Measurements from ENCODE around the gene ZNRD2. TPM values are rescaled to one million over a fixed set of nuclear protein-coding genes. Genes with fewer than 3 reads are reported as not detected.

ZNRD2 gene
- polyA plus RNA-seq, 3 donors from 2014 or later: 100.0 to 138 (median 117) TPM

- Mint-ChIP-seq H3K4me1 (peaks cover 6 to 15% of the 10 kb centered on the region in 2 donors), H3K36me3 (peaks cover 4 to 21% (median 11%) of the 10 kb centered on the region in 3 donors), H3K4me3 (no peak overlapping the region), H3K27ac (peak overlapping the region in 3 of 6 donors; percentile 20 to 59 (median 25)), H3K27me3 (ENCODE audit: low read depth in 3 of 3) (peaks cover 0 to 6% (median 2%) of the 10 kb centered on the region in 3 donors), H3K9me3 (no peaks in the 10 kb centered on the region)
- DNase-seq: no peak
Observed at GRCh38 chr11:65530157-65530496, 40.1 kb upstream of the ZNRD2 start.

DNA sequence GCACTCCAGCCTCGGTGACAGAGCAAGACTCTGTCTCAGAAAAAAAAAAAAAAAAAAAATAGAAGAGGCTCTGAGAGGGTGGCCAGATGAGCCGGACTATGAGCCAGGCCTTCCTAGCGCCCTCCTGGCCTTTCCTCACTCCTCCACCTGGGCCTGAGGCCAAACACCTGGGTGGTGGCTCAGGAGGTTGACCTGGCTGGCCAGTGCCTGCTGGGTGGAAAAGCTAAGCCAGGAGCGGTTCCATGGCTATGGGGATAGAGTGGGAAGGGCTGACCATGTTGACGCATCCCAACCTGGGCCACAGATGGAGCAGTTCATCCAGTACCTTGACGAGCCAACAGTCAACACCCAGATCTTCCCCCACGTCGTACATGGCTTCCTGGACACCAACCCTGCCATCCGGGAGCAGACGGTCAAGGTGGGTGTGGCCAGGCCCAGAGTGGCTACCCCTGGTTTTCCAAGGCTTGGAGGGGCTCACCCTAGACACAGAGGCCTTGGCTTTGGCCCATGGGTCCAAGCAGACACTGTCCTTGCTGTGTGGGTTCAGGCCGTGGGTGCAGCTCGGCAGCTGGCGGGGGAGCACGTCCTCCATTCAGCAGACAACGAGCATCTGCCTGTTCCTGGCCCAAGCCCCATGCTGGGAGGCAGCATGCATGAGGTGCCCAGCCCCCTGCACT lies 37.8 kb upstream of the ZNRD2 start:
- H3K27me3 Mint-ChIP-seq (ENCODE audit: low read depth in 3 of 3): peaks cover 0 to 4% (median 2%) of the 10 kb centered on the region in 3 donors
- no peaks in the 10 kb centered on the region for H3K9me3 Mint-ChIP-seq
- H3K36me3 Mint-ChIP-seq: peaks cover 4 to 18% (median 11%) of the 10 kb centered on the region in 3 donors
- peaks cover 0 to 3% of the 10 kb centered on the region in 2 donors for H3K4me1 Mint-ChIP-seq
- H3K27ac Mint-ChIP-seq: no peak overlapping the region
- no peak for DNase-seq
- H3K4me3 Mint-ChIP-seq: no peak overlapping the region

DNA sequence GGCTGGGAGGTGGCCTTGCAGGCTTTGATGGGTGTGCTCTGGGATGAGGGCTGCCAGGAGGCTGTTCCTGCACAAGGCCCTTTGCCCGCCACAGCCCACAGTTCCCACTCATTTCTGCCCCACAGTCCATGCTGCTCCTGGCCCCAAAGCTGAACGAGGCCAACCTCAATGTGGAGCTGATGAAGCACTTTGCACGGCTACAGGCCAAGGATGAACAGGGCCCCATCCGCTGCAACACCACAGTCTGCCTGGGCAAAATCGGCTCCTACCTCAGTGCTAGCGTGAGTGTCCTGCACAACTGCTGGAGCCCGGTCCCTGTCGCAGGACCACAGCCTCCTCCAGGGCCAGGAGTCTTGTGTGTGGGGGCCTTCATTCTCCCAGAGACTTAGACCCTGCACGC lies 35.2 kb upstream of the ZNRD2 start:
- Mint-ChIP-seq H3K4me3 (no peak overlapping the region), H3K27ac (no peak overlapping the region)

DNA sequence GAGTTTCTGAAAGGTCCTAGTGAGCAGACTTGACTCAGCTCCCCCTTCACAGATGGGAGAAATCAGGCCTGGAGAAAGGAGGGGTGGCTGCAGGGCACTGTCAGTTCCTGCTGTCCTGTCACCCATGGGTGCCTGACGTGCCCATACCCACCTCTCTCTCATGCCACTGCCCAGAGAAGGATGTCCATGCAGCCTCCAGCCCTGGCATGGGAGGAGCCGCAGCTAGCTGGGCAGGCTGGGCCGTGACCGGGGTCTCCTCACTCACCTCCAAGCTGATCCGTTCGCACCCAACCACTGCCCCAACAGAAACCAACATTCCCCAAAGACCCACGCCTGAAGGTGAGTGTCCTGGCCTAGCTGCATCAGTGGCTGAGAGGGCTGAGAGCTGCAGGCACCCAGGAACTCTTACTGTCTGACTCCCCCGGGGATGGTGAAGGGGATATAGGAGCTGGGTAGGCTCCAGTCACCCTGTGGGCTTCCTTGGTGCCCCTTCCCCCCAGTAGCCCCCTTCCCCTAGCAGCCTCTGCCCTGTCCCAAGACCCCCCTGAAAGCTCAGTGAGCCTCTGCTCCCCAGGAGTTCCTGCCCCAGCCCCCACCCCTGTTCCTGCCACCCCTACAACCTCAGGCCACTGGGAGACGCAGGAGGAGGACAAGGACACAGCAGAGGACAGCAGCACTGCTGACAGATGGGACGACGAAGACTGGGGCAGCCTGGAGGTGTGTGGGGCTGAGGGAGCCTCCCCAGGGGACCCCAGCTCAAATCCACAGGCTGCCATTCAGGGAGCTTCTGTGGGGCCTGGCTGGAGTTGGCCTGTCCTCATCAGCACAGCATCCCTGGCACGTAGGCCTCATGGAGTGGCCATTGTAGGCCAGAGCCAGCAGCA lies 33.6 kb upstream of the ZNRD2 start:
- Mint-ChIP-seq H3K9me3 (no peaks in the 10 kb centered on the region), H3K27me3 (ENCODE audit: low read depth in 3 of 3) (peaks cover 0 to 7% (median 3%) of the 10 kb centered on the region in 3 donors), H3K27ac (peak overlapping the region in 1 of 6 donors; percentile 18), H3K36me3 (peaks cover 0 to 6% (median 4%) of the 10 kb centered on the region in 3 donors), H3K4me1 (peaks cover 9 to 12% of the 10 kb centered on the region in 2 donors), H3K4me3 (no peak overlapping the region)
- DNase-seq: no peak

More for the DNA sequence above, 35.2 kb upstream of the ZNRD2 start:
- H3K4me1 Mint-ChIP-seq: peaks cover 0 to 3% of the 10 kb centered on the region in 2 donors
- peaks cover 3 to 15% (median 7%) of the 10 kb centered on the region in 3 donors for H3K36me3 Mint-ChIP-seq
- H3K9me3 Mint-ChIP-seq: no peaks in the 10 kb centered on the region
- DNase-seq: no peak
- H3K27me3 Mint-ChIP-seq (ENCODE audit: low read depth in 3 of 3): peaks cover 0 to 6% (median 3%) of the 10 kb centered on the region in 3 donors

GRCh38 chr11:65537296-65537597 lies 33.0 kb upstream of the ZNRD2 start:
- Mint-ChIP-seq H3K4me3 (peak overlapping the region in 1 of 5 donors; percentile 41), H3K4me1 (peaks cover 15 to 16% of the 10 kb centered on the region in 2 donors), H3K9me3 (no peaks in the 10 kb centered on the region), H3K27ac (no peak overlapping the region), H3K27me3 (ENCODE audit: low read depth in 3 of 3) (peaks cover 0 to 7% (median 3%) of the 10 kb centered on the region in 3 donors), H3K36me3 (peaks cover 0 to 6% (median 4%) of the 10 kb centered on the region in 3 donors)
- DNase-seq: no peak

GRCh38 chr11:65537620-65538231 lies 32.6 kb upstream of the ZNRD2 start:
- H3K36me3 Mint-ChIP-seq: peaks cover 0 to 8% (median 4%) of the 10 kb centered on the region in 3 donors
- H3K27me3 Mint-ChIP-seq (ENCODE audit: low read depth in 3 of 3): peaks cover 0 to 7% (median 3%) of the 10 kb centered on the region in 3 donors

DNA sequence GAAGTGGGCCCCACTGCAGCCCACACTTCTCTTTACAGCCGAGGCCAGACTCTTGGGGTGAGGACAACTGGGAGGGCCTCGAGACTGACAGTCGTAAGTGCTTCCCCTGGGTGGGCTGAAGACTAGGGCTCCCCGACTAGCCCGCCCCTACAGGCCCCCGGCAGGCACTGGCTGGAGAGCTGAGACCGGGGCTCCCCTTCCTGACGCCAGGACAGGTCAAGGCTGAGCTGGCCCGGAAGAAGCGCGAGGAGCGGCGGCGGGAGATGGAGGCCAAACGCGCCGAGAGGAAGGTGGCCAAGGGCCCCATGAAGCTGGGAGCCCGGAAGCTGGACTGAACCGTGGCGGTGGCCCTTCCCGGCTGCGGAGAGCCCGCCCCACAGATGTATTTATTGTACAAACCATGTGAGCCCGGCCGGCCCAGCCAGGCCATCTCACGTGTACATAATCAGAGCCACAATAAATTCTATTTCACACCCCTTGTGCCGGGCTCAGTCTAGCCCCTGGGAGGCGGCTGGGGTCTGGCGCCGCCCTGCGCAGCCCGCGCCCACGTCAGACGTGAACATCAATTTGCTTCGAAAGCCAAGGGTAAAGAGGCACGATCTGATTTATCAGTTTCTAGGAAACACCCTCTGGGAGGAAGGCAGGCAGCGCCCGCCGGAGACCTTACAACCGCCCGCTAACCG lies 31.9 kb upstream of the ZNRD2 start:
- H3K4me1 Mint-ChIP-seq: peaks cover 15 to 16% of the 10 kb centered on the region in 2 donors
- peaks cover 0 to 9% (median 4%) of the 10 kb centered on the region in 3 donors for H3K36me3 Mint-ChIP-seq
- H3K27me3 Mint-ChIP-seq (ENCODE audit: low read depth in 3 of 3): peaks cover 0 to 7% (median 3%) of the 10 kb centered on the region in 3 donors
- no peak overlapping the region for H3K27ac Mint-ChIP-seq
- H3K4me3 Mint-ChIP-seq: peak overlapping the region in 4 of 5 donors; percentile 24 to 50 (median 37)
- DNase-seq: no peak
- H3K9me3 Mint-ChIP-seq: no peaks in the 10 kb centered on the region

More at GRCh38 chr11:65537620-65538231, 32.6 kb upstream of the ZNRD2 start:
- peak overlapping the region in 2 of 5 donors; percentile 41 to 42 for H3K4me3 Mint-ChIP-seq
- H3K27ac Mint-ChIP-seq: peak overlapping the region in 1 of 6 donors; percentile 61
- DNase-seq: no peak
- H3K4me1 Mint-ChIP-seq: peaks cover 15 to 16% of the 10 kb centered on the region in 2 donors
- no peaks in the 10 kb centered on the region for H3K9me3 Mint-ChIP-seq

DNA sequence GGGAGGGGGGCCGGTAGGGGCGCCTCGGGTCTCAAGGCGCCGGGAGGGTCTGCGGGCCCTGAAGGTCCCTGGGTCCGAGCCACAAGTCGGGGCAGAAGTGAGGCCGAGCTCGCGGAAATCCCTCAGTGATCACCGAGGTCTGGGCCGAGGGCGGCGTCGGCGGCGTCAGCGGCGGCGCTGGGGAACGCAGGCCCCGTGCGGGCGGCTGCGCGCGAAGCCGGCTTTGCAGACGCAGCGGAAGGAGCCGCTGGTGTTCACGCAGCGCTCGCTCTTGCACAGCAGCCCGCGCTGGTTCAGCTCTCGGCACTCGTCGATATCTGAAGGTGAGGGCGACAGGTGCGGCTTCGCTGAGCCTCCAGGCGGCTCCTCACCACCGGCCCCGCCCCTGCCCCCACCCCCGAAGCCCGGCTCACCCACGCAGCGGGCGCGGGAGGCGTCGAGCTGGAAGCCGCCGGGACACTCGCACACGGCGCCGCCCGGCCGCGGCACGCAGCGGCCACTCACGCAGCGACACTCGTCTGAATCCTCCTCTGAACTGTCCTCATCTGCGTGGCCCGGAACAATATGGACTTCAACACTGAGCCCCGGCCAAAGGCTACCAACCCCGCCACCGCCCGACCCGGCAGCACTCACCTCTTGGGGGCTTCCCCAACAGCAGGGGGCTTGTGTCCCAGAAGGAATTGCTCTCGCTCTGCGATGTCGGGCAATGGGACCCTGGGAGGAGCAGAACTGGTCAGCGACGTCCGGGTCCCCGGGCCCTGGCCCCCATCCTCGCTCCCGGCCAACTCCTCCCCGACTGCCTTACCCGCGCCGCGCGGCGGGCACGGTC lies 31.1 kb upstream of the ZNRD2 start:
- H3K9me3 Mint-ChIP-seq: no peaks in the 10 kb centered on the region
- DNase-seq: no peak
- peaks cover 0 to 9% (median 4%) of the 10 kb centered on the region in 3 donors for H3K36me3 Mint-ChIP-seq
- peaks cover 15 to 16% of the 10 kb centered on the region in 2 donors for H3K4me1 Mint-ChIP-seq
- H3K4me3 Mint-ChIP-seq: peak overlapping the region in 1 of 5 donors; percentile 14
- no peak overlapping the region for H3K27ac Mint-ChIP-seq
- H3K27me3 Mint-ChIP-seq (ENCODE audit: low read depth in 3 of 3): peaks cover 0 to 7% (median 3%) of the 10 kb centered on the region in 3 donors

GRCh38 chr11:65539744-65540289 lies 30.5 kb upstream of the ZNRD2 start:
- Mint-ChIP-seq H3K27ac (peak overlapping the region in 4 of 6 donors; percentile 64 to 88 (median 84)), H3K27me3 (ENCODE audit: low read depth in 3 of 3) (peaks cover 0 to 3% (median 3%) of the 10 kb centered on the region in 3 donors), H3K9me3 (no peaks in the 10 kb centered on the region), H3K4me1 (peaks cover 12 to 15% of the 10 kb centered on the region in 2 donors), H3K36me3 (peaks cover 0 to 4% (median 0%) of the 10 kb centered on the region in 3 donors), H3K4me3 (peak overlapping the region; percentile 81 to 88 (median 87))
- DNase-seq: no peak

- no peaks in the 10 kb centered on the region for H3K9me3 Mint-ChIP-seq
- H3K27me3 Mint-ChIP-seq (ENCODE audit: low read depth in 3 of 3): peaks cover 0 to 3% (median 3%) of the 10 kb centered on the region in 3 donors
- peak overlapping the region; percentile 65 to 92 (median 85) for H3K27ac Mint-ChIP-seq
- H3K4me3 Mint-ChIP-seq: peak overlapping the region; percentile 81 to 88 (median 87)
- peaks cover 13 to 18% of the 10 kb centered on the region in 2 donors for H3K4me1 Mint-ChIP-seq
- DNase-seq: peak; percentile 91 to 93 (median 93)
- peaks cover 0 to 4% (median 0%) of the 10 kb centered on the region in 3 donors for H3K36me3 Mint-ChIP-seq
Observed at GRCh38 chr11:65540290-65541092, 29.8 kb upstream of the ZNRD2 start.

GRCh38 chr11:65541093-65541982 lies 28.9 kb upstream of the ZNRD2 start:
- Mint-ChIP-seq H3K4me1 (peaks cover 20 to 26% of the 10 kb centered on the region in 2 donors), H3K36me3 (peaks cover 0 to 4% (median 0%) of the 10 kb centered on the region in 3 donors), H3K9me3 (no peaks in the 10 kb centered on the region), H3K27me3 (ENCODE audit: low read depth in 3 of 3) (peaks cover 0 to 5% (median 3%) of the 10 kb centered on the region in 3 donors), H3K4me3 (peak overlapping the region; percentile 81 to 88 (median 87)), H3K27ac (peak overlapping the region; percentile 65 to 95 (median 85))
- DNase-seq: no peak
